Memory B cell (primary cell): ENCODE measurements around the gene PTGDS.

ENCODE experiments used
- ATAC-seq: fragments of 150-1000 bp; cut with Tn5 transposase; 2 replicates; pipeline ENCODE4 v1.10.0; 2021; ENCODE audit warnings: low read depth, mild to moderate bottlenecking, moderate library complexity
- DNase-seq, 2 donors: peaks; one replicate each; pipeline ENCODE4 v3.0.0; 2022; ENCODE audit warnings: low spot score in 2 of 2
- H3K27ac Mint-ChIP-seq: one replicate; pipeline ENCODE4 v1.8.0; 2022; ENCODE audit warnings: mild to moderate bottlenecking, moderate library complexity, mixed read lengths
- H3K27me3 Mint-ChIP-seq: one replicate; pipeline ENCODE4 v1.8.0; 2022; ENCODE audit warnings: mixed read lengths
- H3K36me3 Mint-ChIP-seq: one replicate; pipeline ENCODE4 v1.8.0; 2022; ENCODE audit warnings: mild to moderate bottlenecking, mixed read lengths
- H3K4me1 Mint-ChIP-seq: one replicate; pipeline ENCODE4 v1.8.0; 2022; ENCODE audit warnings: mixed read lengths
- H3K4me3 Mint-ChIP-seq: one replicate; pipeline ENCODE4 v1.8.0; 2022; ENCODE audit warnings: mild to moderate bottlenecking, moderate library complexity, mixed read lengths
- H3K9me3 Mint-ChIP-seq: one replicate; pipeline ENCODE4 v1.8.0; 2022; ENCODE audit warnings: mixed read lengths

The PTGDS gene

GRCh38 chr9:136942112-136942880 lies 35.0 kb upstream of the PTGDS start:
- Mint-ChIP-seq H3K4me3 (peak overlapping the region; percentile 53), H3K9me3 (no peaks in the 10 kb centered on the region)

DNA sequence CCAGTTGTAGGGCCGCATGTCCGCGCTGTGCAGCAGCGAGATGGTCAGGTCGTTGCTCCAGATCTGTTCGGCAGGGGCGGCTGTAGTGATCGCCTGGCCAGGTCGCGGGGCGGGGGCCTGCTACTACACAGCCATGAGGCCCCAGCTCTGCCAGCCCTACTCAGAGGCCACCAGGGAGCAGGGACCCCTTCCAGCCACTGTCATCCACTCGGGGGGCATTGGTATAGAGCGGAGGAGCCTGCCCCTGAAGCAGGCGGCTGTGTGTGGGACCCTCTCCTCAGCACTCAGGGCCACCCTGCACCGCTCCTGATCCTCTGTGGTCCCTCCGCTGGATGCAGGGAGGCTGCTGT lies 34.4 kb upstream of the PTGDS start:
- peak overlapping the region; percentile 53 for H3K4me3 Mint-ChIP-seq
- H3K36me3 Mint-ChIP-seq, result peaks cover 14% of the 10 kb centered on the region
- no peaks in the 10 kb centered on the region for H3K27me3 Mint-ChIP-seq
- H3K9me3 Mint-ChIP-seq, result no peaks in the 10 kb centered on the region
- no peak overlapping the region for H3K27ac Mint-ChIP-seq
- DNase-seq (no peak), ATAC-seq (no peak)
- peaks cover 2% of the 10 kb centered on the region for H3K4me1 Mint-ChIP-seq

More at GRCh38 chr9:136942112-136942880, 35.0 kb upstream of the PTGDS start:
- no peaks in the 10 kb centered on the region for H3K27me3 Mint-ChIP-seq
- ATAC-seq (no peak), DNase-seq (no peak)
- no peak overlapping the region for H3K27ac Mint-ChIP-seq
- H3K4me1 Mint-ChIP-seq, result peaks cover 2% of the 10 kb centered on the region
- peaks cover 14% of the 10 kb centered on the region for H3K36me3 Mint-ChIP-seq

DNA sequence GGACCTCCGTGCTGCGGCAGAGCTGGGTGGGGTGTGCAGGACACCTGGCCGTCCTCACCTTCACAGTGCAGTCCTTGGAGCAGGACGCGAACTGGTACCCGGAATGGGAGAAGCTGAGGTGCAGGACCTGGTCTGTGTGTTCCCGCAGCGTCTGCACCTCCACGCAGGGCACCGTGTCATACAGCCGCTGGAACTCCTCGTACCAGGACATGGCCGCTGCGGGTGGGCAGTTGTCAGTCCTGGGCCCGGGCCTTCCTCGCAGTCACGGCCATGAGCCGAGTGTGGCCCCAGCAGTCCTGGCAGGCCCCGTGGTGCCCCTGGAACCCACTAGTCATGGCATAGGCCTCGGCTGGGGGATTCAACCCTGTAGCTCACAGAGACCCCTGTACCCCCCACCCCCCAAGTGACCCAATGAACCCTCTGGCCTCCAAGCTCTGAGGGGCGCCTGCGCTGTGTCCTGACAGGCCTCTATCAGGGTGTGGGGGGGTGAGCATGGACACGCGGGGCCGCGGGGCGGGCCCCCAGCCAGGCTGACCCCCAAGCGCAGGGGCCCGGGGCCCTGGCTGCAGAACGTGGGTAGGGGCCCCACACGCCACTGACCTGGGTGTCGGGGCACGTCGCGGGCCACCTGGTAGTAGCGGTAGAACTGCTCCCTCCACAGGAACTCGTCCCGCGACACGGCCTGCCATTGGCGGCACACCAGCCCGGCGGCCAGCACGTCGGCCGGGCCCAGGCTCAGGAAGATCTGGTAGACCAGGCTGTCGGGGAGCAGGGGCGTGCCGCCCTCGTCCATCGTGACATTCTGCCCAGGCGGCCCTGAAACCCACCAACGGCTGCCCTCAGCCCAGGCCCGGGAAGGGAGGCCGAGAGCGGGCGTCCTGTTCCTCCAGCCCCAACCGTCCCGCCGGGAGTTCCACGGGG lies 33.8 kb upstream of the PTGDS start:
- peak overlapping the region; percentile 62 for H3K27ac Mint-ChIP-seq
- H3K4me1 Mint-ChIP-seq, result peaks cover 2% of the 10 kb centered on the region
- H3K36me3 Mint-ChIP-seq, result peaks cover 14% of the 10 kb centered on the region
- DNase-seq, result peak in 1 of 2 donors; percentile 41
- no peaks in the 10 kb centered on the region for H3K9me3 Mint-ChIP-seq
- peak; percentile 4 for ATAC-seq
- no peaks in the 10 kb centered on the region for H3K27me3 Mint-ChIP-seq
- peak overlapping the region; percentile 84 for H3K4me3 Mint-ChIP-seq

DNA sequence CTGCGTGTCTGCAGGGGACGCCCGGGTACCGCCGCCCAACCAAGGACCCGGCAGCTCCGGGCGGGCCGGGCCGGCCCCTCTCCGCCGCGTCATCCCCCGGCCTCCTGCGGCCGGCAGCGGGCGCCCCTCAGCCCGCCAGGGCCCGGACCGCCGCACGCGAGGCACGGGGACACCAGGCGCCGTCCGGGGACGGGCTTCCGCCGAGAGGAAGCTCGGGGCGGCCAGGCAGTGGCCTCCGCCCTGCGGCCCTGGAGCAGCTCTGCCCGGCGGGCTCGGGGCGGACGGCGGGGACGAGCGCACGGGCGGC lies 33.1 kb upstream of the PTGDS start:
- DNase-seq, result peak in 1 of 2 donors; percentile 29

DNA sequence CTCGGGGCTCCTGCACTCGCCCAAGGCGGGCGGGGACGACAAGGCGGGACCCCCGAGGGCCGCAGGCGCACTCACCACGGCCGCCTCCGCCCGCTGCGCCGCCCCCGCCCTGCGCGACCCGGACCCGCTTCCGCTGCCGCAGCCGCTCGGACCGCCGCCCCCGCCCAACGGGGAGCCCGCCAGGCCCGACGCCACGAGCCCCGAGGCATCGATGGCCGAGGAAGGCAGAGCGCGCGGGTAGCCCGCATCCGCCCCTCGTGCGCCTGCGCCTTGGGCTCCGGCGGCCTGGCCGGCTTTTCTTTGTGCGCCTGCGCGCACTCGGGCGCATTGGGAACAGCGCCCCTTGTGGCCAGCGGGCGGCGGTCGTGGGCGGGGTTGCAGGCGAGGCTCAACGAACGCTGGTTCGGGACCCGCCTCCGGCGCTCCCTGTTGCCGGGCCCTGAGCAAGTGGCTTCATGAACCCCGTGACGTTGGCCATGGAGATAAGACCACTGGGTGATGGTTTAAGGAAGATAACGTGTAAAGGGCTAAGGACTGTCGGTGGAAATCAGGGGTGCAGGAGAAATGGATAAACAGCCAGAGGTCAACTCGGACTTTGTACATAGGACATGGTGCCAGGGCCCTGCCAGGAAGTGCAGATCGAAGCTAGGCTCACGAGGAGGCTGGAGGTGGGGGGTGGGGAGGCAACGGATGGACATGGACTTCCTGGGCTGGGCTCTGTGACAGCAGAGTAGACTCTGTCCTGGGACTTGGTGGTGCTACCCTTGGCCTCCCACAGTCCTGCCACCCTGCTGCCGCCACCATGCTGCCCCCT lies 32.6 kb upstream of the PTGDS start, which contains the start of the genes C8G and FBXW5:
C8G (plus strand) TSS at position 725 of the 814 bp plus-strand sequence; CDS start at position 803, 78 bp downstream.
FBXW5 (minus strand) TSS at position 220 of the 814 bp plus-strand sequence. CDS start 655 bp downstream, outside the sequence.
- no peaks in the 10 kb centered on the region for H3K9me3 Mint-ChIP-seq
- ATAC-seq (peak; percentile 84), DNase-seq (peak; percentile 94 to 97)
- peaks cover 8% of the 10 kb centered on the region for H3K36me3 Mint-ChIP-seq
- peak within 1 kb of the TSS; percentile 84 for H3K4me3 Mint-ChIP-seq
- H3K27ac Mint-ChIP-seq, result peak within 1 kb of the TSS; percentile 62
- no peaks in the 10 kb centered on the region for H3K27me3 Mint-ChIP-seq
- peaks cover 2% of the 10 kb centered on the region for H3K4me1 Mint-ChIP-seq

More for the DNA sequence above, 33.1 kb upstream of the PTGDS start:
- Mint-ChIP-seq H3K4me3 (peak overlapping the region; percentile 84), H3K27ac (peak overlapping the region; percentile 62), H3K9me3 (no peaks in the 10 kb centered on the region), H3K36me3 (peaks cover 12% of the 10 kb centered on the region), H3K27me3 (no peaks in the 10 kb centered on the region), H3K4me1 (peaks cover 2% of the 10 kb centered on the region)
- ATAC-seq, result peak; percentile 47

DNA sequence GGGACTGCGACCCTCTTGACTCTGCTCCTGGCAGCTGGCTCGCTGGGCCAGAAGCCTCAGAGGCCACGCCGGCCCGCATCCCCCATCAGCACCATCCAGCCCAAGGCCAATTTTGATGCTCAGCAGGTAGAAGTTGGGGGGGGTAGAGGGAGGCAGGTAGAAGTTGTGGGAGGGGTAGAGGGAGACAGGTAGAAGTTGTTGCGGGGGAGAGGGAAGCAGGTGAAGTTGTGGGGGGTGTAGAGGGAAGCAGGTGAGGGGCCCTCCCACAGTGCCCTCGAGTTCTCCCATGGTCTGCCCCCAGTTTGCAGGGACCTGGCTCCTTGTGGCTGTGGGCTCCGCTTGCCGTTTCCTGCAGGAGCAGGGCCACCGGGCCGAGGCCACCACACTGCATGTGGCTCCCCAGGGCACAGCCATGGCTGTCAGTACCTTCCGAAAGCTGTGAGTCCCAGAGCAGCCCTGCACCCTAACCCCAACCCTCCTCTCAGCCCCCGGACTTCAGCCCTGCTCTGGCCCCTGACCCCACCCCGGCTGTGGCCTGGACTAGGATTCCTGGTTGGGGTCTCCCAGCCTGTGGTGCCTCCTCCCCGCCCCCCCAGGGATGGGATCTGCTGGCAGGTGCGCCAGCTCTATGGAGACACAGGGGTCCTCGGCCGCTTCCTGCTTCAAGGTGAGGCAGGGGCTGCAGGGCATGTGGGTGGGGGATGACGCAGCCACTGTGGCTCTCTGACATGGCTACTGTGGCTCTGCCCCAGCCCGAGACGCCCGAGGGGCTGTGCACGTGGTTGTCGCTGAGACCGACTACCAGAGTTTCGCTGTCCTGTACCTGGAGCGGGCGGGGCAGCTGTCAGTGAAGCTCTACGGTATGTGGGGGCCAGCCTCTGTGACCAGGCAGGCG lies 31.7 kb upstream of the PTGDS start:
- no peak for DNase-seq
- Mint-ChIP-seq H3K36me3 (peaks cover 8% of the 10 kb centered on the region), H3K4me3 (no peak overlapping the region), H3K4me1 (peaks cover 5% of the 10 kb centered on the region), H3K9me3 (no peaks in the 10 kb centered on the region), H3K27ac (no peak overlapping the region), H3K27me3 (no peaks in the 10 kb centered on the region)
- ATAC-seq, result no peak

DNA sequence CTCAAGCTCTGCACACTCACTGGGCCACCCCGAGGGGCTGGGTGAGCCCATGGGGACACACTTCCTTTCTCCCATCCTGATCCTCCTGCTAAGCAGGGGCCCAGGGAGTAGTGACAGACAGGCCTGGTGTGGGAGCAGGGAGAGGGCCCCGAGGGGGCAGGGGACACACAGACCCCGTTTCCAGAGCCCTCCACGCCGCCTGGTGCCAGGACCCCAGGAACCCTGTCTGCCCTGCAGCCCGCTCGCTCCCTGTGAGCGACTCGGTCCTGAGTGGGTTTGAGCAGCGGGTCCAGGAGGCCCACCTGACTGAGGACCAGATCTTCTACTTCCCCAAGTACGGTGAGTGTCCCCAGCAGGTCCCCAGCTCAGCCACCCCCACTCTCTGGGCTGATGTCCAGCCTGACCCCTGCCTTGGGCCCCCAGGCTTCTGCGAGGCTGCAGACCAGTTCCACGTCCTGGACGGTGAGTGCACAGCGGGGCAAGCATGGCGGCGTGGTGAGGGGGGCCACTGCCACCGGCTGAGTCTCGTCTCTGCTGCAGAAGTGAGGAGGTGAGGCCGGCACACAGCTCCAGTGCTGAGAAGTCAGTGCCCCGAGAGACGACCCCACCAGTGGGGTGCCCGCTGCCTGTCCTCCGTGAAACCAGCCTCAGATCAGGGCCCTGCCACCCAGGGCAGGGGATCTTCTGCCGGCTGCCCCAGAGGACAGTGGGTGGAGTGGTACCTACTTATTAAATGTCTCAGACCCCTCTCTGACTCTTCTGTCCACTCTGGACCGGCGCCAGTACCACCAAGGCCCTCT lies 30.9 kb upstream of the PTGDS start:
- Mint-ChIP-seq H3K4me3 (no peak overlapping the region), H3K36me3 (peaks cover 5% of the 10 kb centered on the region), H3K9me3 (no peaks in the 10 kb centered on the region), H3K4me1 (peaks cover 5% of the 10 kb centered on the region), H3K27me3 (no peaks in the 10 kb centered on the region), H3K27ac (no peak overlapping the region)
- DNase-seq (no peak), ATAC-seq (no peak)

GRCh38 chr9:136947028-136947891 lies 30.0 kb upstream of the PTGDS start:
- Mint-ChIP-seq H3K27me3 (no peaks in the 10 kb centered on the region), H3K4me1 (peaks cover 5% of the 10 kb centered on the region), H3K9me3 (no peaks in the 10 kb centered on the region), H3K36me3 (peaks cover 1% of the 10 kb centered on the region), H3K4me3 (peak overlapping the region; percentile 24), H3K27ac (no peak overlapping the region)
- ATAC-seq (no peak), DNase-seq (no peak)

GRCh38 chr9:136947955-136948510 lies 29.3 kb upstream of the PTGDS start:
- Mint-ChIP-seq H3K27me3 (no peaks in the 10 kb centered on the region), H3K4me1 (peaks cover 5% of the 10 kb centered on the region), H3K27ac (no peak overlapping the region), H3K36me3 (no peaks in the 10 kb centered on the region), H3K9me3 (no peaks in the 10 kb centered on the region), H3K4me3 (peak overlapping the region; percentile 17)
- no peak for DNase-seq
- ATAC-seq, result no peak

DNA sequence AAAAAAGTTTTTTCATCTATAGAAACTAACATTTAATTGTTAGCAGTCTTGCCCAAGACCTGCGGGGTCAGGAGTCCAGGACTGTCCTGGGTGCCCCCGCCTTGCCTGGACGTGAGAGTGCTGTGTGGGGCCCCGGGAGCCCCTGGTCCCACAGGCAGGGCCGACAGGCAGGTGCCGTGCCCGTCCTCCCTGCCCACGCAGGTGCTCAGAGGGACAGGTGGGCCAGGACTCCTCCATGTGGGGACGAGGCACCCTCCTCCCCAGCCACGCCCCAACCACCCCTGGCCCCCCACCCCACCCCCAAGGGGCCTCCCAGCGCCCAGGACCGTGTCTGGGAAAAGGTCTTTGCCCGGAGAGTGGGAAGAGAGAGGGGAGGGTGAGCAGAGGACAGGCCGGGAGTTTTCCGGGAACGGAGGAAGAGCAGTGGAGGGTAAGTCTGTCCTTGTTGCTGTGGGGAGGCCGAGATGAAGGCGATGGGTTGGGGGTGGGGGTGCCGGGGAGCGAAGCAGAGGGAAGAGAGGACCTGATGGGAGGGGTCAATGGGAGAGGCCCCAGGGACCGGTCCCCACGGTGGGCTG lies 28.0 kb upstream of the PTGDS start:
- H3K9me3 Mint-ChIP-seq, result no peaks in the 10 kb centered on the region
- H3K36me3 Mint-ChIP-seq, result no peaks in the 10 kb centered on the region
- ATAC-seq (no peak), DNase-seq (no peak)
- peak overlapping the region; percentile 86 for H3K4me3 Mint-ChIP-seq
- peaks cover 5% of the 10 kb centered on the region for H3K4me1 Mint-ChIP-seq
- no peaks in the 10 kb centered on the region for H3K27me3 Mint-ChIP-seq
- peak overlapping the region; percentile 75 for H3K27ac Mint-ChIP-seq
